ENCODE measurements around the gene AUTS2. TPM values are rescaled to one million over a fixed set of nuclear protein-coding genes. Genes with fewer than 3 reads are reported as not detected.

AUTS2 gene
- total RNA-seq, 1 experiment from 2014 or later: 256 TPM

- H2AK5ac ChIP-seq (ENCODE audit: insufficient read length, low read length): no peak overlapping the region
- Mint-ChIP-seq H3K4me3 (no peak overlapping the region), H3K4me1 (peaks cover 0 to 11% of the 10 kb centered on the region in 2 experiments), H3K9me3 (peaks cover 3 to 4% of the 10 kb centered on the region in 2 experiments; a peak in 3 of 5 replicates), H3K36me3 (ENCODE audit: insufficient read depth in 1 of 3, low read depth in 3 of 3) (no peaks in the 10 kb centered on the region; a peak in 2 of 7 replicates), H3K27ac (peak overlapping the region in 1 of 3 experiments; percentile 1; a peak in 1 of 7 replicates), H3K27me3 (ENCODE audit: low read depth) (no peaks in the 10 kb centered on the region; the same call in none of the 2 replicates)
- H3K23me2 ChIP-seq (ENCODE audit: insufficient read length, low read depth, low read length, poor library complexity, severe bottlenecking): no peaks in the 10 kb centered on the region
- H3K23ac ChIP-seq (ENCODE audit: insufficient read length, low read depth, low read length): no peak overlapping the region
- H3K9me3 ChIP-seq (ENCODE audit: control insufficient read depth, low read depth, low read length): no peaks in the 10 kb centered on the region
- no CpG with 5 or more reads among the region's 10 CpGs for WGBS (ENCODE audit: extremely low coverage, insufficient read length, low lambda C conversion rate)
- no peak overlapping the region for H3K4me2 ChIP-seq (ENCODE audit: insufficient read depth, insufficient read length, low read length)
- H3K27me3 ChIP-seq (ENCODE audit: insufficient read depth, low read length): 0 out of 2 replicates have a peak, but pooled peaks cover 3% of the 10 kb centered on the region
- H3K4me1 ChIP-seq (ENCODE audit: insufficient read depth, low read length): no peaks in the 10 kb centered on the region
- no peak overlapping the region for H2BK12ac ChIP-seq (ENCODE audit: insufficient read length, low read depth, low read length)
- no peak overlapping the region for H4K91ac ChIP-seq (ENCODE audit: insufficient read length, low read depth, low read length)
- no peak overlapping the region for H3T11ph ChIP-seq (ENCODE audit: low read length)
- no peak for TF ChIP-seq CTCF (conservative IDR thresholded peaks at IDR 0.05)
- no peak overlapping the region for H3K9ac ChIP-seq (ENCODE audit: extremely low read depth, insufficient read length, low read length)
- no peak overlapping the region for H3K56ac ChIP-seq (ENCODE audit: insufficient read length, low read depth, low read length)
- H3K27ac ChIP-seq (ENCODE audit: insufficient read length, low read depth, low read length): no peak overlapping the region
- H4K20me1 ChIP-seq (ENCODE audit: control insufficient read depth, insufficient read depth, insufficient read length): no peaks in the 10 kb centered on the region
- DNase-seq: no peak
- no peak overlapping the region for H3K4ac ChIP-seq (ENCODE audit: low read depth, low read length)
- H3K18ac ChIP-seq (ENCODE audit: insufficient read length, low read depth, low read length): no peak overlapping the region
- H4K8ac ChIP-seq (replicated peaks; ENCODE audit: insufficient read length, low read depth, low read length): no peak overlapping the region
- no peak overlapping the region for H4K5ac ChIP-seq (ENCODE audit: insufficient read length, low read depth, low read length)
- no peak overlapping the region for H2BK120ac ChIP-seq (ENCODE audit: low read depth, low read length, poor library complexity, severe bottlenecking)
- no peaks in the 10 kb centered on the region for H3K79me2 ChIP-seq (ENCODE audit: insufficient read depth, low read length)
- H3K14ac ChIP-seq (ENCODE audit: insufficient read depth, low read length): no peak overlapping the region
- no peak overlapping the region for H2AFZ ChIP-seq (ENCODE audit: low read length)
- H2BK20ac ChIP-seq (ENCODE audit: low read depth, low read length, poor library complexity, severe bottlenecking): no peak overlapping the region
- no peaks in the 10 kb centered on the region for H3K79me1 ChIP-seq (ENCODE audit: insufficient read depth, low read depth, low read length, poor library complexity, severe bottlenecking)
- no peak overlapping the region for H2BK15ac ChIP-seq (ENCODE audit: low read depth, low read length)
- no peak overlapping the region for H2BK5ac ChIP-seq (ENCODE audit: insufficient read length, low read length)
Observed at GRCh38 chr7:70487428-70487827, 889.2 kb downstream of the AUTS2 start.

Data from H9 (cell line).